GM19468 (cell line): Measurements from ENCODE around the gene TNRC18.

Experiments used
- ATAC-seq: cut with Tn5 transposase; IDR thresholded peaks from one replicate; pipeline ENCODE4 v1.9.1; 2021; ENCODE audit warnings: mild to moderate bottlenecking, moderate library complexity, moderate number of reproducible peaks; ENCODE audit not compliant: unreplicated experiment; ENCODE audit errors: extremely low read depth

TNRC18 gene

DNA sequence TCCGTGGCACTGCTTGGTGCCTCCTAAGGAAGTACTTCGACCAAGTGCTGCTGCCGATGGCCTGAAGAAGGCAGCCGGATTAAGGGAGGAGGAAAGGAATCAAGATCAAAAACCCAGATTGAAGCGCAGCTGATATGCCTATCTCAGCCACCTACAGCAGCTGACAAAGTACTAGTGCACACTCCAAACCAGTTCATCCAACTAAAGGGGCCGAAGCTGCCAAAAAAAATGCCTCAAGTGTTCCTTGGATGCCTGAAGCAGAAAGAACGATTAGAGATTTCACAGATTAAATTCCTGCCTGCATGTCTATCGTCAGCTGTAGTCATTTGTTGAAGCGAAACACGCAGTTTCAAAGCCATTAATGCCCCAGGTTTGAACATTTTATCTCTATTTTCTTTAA lies 65.7 kb downstream of the TNRC18 start:
- ATAC-seq: no peak

DNA sequence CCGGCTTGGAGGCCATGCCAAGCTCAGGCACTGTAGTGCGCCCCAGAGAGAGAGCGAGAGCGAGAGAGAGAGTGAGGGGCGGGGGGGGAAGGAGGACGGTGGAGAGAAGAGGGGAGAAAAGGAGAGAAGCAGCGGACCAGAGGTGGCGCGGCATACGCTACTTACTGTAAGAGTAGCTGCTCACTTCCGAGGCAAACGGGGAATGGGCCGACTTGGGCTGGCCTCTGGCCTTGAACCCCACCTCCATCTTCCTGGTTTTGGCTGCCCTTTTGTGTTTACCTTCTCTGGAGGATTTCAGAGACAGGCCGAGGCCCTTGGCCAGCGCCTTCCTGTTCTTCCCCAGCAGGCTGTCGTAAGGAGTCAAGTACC lies 66.9 kb downstream of the TNRC18 start:
- no peak for ATAC-seq

DNA sequence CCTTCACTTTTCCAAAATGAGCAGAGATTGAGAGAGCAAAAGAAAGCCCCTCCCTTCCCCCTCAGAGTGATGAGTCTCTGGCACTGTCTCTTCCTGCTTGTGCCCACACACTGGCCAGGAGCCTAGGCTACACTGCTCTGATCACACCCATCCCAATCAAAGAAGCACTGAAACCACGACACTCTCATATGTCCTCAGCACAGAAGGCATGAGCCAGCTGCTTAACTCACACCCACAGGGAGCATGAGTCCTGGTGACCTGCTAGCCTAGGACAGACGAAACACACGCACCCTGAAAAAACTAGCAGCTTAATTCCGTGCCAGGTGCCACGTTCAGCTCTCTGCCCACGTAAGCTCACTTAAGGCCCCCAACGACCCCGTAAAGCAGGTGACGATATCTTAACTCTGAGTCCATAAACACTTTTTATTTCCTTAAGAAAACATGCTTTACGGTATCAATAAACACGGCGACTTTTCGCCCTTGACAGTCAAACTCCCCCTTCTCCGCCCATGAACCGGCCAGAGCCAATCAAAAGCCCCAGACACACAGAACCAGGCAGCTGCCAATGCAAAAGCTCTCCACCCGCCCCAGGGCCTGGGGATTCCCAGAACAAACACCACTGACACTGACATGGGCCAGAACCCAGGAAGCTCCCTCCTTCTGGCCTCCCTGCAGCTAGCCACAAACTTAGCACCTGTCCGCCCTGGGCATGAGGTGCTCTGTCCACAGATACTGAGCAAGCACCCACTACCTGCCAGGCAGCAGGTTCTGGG lies 69.0 kb downstream of the TNRC18 start:
- no peak for ATAC-seq

DNA sequence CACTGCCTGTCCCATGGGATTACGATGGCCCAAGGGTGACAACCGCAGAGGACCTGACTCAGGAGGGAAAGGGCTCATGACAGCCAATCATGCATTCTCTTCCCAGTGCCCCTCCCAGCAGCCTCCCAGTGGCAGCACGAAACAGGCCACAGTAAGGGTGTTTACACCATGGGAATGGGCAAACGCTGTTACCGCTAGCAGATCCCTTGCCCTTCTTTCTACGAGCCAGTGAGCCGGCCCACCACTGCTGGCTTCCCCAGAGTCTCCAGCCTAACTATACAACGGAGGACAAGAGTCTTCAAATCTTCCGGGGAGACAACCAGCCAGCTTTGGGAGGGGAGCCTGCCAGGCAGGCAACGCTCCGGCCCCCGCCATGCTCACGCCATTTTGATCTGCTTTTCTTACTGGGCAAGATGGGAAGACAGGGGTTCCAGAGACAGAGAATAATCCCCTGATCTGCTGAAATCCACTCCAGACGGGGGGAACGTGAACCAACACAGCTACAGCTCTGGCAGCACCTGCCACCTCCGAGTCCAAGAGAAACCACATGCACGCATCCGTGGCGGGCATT lies 71.1 kb downstream of the TNRC18 start:
- ATAC-seq: no peak

DNA sequence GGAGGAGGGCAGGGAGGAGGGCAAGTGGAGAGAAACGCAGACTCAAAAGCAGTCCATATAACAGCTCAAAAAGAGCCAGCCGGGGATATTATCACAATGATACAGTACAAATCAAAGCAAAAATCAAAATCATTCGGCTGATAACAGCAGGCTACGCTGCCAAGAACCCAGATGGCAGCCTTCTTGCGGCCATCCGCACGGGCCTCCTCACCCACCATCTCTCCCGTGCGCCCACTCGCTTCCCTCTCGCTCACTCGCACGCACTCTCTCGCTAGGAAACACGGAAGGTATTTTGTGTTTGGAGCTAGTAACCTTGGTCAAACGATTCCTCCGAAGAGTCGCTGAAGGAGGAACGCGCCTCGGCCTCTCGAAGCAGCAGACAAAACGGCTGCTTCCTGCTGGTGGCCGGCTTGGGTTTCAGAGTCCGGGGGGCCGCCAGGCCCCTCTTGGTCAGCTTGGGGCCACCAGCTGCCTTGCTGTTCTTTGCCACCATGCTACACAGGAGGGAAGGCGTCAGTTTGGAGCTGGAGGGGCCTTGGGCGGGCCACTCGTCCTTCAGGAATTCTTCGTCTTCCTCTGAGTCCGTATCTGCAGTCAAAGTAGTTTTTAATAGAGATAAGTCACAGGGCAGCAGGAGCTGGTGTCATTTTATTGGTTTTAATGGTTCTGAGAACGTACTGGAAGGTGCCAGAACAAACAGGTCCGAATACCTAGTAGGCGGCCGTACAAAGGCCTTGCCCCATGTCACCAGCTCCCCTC lies 71.9 kb downstream of the TNRC18 start:
- ATAC-seq: no peak

DNA sequence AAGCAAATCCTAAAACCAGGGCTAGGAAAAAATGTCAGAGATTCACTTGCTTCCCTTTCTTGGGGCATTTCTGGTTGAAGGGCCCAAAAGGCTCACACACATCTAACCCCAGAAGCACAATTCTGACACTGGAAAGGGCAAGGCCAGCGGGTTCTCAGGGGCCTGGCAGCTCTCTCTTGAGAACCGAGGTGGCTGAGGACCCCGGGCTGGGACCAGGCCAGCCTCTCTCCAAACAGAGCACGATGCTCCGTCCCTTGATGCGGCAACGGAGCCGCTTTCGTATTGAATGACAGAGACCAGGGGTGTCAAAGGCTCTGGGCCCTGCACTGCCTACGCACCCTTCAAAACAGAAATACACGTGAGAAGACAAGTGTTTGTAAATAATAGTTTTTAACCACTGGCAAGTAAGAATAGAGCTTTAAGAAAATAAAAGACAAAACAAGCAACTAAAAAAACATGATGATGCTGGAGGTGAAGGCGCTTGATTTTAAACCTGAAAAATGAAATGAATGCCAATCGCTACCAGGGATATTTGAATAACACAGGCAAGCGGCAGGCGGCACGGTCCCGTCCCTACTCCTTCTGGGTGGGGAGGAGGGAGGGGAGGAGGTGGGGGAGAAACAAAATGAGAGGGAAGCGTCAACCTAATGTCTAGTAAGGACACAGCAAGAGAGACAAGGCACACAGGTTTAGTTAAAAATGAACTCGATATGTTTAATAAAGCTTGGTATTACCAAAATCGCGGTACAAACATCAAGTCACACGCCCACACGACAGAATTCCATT lies 72.8 kb downstream of the TNRC18 start:
- no peak for ATAC-seq

DNA sequence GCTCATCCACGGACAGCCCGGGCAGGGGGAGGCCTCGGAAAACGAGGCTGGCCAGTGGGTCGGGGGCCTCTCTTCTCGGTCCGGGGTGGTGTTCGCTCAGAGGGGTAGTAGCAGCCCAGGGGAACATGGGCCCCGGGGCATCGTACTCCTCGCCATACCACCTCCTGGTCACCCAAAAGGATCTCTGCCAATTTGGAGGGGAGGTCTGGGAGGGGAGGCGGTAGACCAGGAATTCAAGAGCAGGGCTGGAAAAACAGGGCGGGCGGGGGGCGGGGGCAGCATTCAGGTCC lies 73.5 kb downstream of the TNRC18 start:
- no peak for ATAC-seq

DNA sequence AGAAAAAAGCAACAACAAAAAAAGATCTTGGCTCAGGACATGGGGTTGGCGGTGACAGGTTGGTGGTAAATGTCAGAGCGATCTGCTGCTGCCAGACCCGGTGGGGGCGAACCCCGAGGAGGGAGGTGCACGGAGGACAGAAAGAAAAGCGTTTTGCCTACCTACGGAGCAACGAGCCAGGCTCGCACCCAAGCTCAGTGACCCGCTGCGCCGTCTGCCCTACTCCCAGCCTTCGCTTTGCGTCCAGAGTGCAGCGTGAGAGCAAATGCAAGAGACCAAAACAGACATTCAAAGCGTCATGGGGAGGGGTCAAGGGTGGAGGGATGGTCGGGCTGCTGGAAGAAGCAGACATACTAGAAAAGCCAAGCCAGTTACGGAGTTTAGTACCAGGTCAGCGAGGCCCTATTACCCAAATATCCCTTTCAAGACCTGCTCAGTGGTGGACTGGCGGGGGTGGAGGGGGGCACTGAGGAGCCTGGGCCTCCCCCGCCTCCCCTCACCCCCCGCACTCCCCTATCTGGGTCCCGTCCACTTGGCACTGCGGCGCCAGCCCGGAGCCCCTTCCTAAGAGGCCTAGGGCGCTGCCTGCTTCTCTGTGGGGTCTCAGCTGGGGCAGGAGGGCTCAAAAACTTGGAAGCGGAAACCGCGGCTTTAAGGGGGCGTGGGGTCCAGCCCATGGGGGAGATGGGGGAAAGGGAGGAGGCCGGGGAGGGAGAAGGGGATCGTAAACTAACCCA lies 74.0 kb downstream of the TNRC18 start:
- ATAC-seq: no peak

DNA sequence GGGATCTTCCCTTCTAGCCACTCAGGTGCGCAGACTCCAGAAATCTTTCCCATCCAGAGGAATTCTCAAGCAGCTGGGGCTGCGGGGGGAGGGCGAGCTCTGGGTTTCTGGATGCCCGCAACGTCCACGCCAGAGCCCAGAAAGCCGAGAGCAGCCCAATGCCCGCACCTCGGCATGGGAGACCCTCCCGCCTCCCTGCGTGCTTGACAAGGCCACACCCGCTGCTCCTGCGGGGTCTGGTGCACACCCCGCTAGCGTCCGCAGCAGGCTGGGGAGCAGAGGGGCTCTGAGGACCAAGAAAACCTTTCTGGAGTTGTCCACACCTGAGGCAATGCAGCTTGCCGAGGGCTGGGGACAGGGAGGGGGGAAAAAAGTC lies 74.6 kb downstream of the TNRC18 start:
- no peak for ATAC-seq

DNA sequence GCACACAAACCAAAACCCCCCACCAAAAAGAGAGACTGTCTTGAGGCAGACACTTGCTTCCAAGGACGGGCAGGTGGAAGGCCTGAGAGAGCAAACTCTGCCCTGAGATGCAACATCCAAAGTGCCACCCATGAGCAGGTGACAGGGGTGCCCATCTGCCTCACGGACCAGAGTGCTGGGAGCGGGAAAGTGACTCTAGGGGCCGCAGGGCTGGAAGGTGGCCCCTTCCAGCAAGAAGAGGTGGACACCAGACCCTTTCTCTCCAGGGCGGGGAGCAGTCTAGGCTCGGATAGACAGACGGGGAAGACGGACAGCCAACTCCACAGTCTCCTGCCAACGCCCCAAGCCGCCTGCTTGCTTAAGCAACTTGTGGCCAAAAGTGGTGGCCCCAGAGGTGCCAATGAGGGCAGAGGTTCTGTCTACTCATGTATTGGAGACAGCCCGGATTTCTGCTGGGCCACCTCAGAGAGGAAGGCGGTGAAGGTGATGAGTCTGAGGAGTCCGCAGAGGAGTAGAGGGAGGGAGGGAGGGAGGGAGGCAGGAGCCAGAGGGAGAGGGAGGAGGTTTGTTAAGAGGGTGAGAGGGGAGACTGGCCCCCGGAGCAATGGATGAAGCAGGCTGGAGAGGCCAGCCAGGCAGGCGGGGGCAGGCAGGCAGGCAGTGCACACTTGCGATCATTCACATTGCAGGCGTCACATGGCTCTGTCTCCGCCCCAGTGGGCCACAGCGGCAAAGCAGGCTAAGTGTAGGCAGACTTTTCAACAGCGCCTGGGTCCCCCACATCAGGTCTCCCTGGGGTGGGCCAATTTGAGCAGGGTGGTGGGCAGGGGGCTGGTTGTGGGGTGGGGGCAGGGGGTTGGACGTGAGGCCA lies 75.3 kb downstream of the TNRC18 start:
- ATAC-seq: no peak

DNA sequence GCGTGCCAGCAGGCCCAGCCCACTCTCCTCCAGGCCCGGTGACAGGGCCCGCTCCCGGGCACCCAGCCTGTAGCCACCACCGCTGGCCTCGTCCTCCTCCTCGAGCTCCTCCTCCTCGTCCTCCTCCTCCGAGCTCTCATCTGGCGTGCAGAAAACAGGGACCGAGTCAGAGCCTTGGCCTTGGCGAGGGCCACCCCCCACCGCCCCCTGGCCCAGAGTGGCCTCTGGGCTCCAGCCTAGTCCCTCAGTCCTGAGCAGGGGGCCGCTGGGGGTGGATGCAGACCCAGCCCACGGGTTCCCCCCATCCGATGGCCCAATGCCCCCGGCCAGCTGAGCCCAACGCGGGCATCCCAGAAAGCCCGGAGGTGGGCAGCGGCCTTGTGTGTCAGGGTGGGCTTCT lies 78.0 kb downstream of the TNRC18 start:
- ATAC-seq: no peak

DNA sequence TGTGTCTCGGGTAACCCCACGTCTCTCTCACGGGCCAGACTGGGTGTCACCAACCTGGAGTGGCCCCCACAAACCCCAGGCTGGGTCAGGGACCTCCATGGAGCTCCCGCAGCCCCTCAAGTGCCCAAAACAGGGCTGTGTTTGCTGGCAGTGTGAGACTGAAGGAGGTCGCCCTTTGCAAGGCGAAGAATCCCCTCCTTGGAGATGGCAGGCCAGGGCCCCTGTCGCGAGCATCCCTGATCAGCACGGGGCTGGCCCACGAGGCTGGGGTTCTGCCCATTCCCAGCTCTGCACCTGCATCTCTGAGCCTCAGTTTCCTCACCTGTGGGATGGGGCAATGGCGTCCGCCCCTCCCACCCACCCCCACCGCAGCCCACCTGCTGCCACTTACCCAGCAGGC lies 78.5 kb downstream of the TNRC18 start:
- no peak for ATAC-seq

DNA sequence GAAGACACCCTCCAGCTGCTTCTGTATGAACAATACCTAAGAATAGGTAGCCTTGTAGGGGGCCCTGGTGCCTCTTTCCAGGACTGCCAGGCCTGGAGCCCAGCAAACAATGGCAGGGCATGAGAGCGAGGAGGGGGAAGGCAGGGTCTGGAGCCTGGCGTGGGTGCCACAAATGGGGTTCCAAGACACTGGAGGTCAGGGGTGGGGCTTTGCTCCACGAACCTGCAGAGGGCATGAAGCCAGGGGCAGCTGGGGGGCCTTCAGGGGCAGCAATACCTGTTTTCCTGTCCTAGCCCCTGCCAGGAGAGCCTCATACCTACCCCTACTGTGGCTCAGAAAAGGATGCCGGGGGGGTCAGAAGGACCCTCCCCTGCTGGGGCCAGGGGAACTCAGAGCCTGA lies 79.3 kb downstream of the TNRC18 start:
- no peak for ATAC-seq

DNA sequence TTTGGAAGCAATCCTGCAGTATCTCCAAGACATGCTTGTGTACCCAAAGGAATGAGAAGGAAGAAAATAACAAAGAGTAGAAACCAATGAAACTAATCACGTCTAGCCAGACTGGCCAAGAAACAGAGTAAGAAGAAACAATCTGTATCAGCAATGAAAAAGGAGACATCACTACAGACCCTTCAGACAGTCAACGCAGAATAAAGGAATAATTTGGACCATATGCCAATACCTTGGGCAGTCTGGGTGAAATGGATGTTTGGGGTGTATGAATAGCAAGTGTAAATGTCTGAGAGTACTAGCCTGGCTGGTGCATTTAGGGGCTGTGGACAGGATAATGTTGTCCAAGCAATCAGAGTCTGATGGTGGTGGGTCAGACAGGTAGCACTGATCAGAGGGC lies 79.8 kb downstream of the TNRC18 start:
- ATAC-seq: no peak

DNA sequence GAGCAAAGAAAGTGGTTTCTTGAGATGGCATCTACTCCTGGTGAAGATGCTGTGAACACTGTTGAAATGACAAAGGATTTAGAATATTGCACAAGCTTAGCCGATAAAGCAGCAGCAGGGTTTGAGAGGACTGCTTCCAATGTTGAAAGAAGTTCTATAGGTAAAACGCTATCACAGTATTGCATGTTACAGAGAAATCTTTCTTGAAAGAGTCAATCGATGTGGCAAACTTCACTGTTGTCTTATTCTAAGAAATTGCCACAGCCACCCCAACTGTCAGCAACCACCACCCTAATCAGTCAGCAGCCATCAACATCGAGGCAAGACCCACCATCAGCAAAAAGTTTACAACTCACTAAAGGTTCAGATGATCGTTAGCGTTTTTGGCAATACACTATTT lies 81.0 kb downstream of the TNRC18 start:
- ATAC-seq: no peak

DNA sequence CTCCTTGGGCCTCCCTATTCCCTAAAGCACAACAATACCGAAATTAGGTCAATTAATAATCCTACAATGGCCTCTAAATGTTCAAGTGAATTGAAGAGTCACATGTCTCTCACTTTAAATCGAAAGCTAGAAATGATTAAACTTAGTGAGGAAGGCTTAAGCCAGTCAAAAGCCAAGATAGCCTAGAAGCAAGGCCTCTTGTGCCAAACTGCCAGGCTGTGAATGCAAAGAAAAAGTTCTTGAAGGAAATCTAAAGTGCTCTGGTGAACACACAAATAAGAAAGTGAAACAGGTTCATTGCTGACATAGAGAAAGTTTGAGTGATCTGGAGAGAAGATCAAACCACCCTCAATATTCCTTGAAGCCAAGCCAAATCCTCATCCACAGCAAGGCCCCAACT lies 83.7 kb downstream of the TNRC18 start:
- no peak for ATAC-seq

DNA sequence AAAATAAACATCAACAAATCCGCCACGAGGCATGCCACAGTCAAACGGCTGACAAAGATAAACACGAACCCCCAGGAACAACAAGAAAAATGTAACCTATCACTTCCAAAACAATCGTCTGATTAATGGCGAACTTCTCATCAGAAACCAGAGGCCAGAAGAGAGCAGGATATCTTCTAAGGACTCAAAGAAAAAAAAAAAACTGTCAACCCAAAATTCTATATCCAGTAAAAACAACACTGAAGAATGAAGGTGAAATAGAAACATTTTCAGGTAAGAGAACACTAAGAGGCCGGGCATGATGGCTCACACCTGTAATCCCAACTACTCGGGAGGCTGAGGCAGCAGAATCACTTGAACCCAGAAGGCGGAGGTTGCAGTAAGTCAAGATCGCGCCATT lies 86.6 kb downstream of the TNRC18 start:
- no peak for ATAC-seq

DNA sequence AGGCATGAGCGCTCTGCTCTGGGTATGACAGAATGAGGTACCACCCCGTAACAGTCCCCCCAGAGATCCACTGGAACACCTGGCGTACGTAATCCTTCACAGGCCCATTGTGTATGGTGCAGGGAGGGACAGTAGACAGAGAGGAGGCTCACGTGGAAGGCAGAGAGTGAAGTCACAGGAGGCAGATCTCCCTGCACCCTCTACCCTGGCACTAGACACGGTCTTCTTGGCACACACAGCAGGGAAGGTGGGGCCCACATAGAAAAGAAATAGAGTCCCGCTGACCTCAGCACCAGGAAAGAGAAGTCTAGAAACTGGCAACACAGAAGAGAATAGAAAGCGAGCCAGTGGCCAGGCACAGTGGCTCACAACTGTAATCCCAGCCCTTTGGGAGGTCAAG lies 89.0 kb downstream of the TNRC18 start:
- no peak for ATAC-seq
